HepG2 (cell line): ENCODE measurements around the gene SLC1A2.

Experiments
- BRCA1 ChIP-seq: sonication (generic); formaldehyde crosslinking; IDR thresholded peaks from 2 replicates; pipeline ENCODE4 v1.4.0; 2020; ENCODE audit warnings: missing genetic modification reagents
- BRF2 ChIP-seq: sonication (generic); formaldehyde crosslinking; IDR thresholded peaks from 2 replicates; pipeline ENCODE4 v1.8.1; 2022; ENCODE audit warnings: mild to moderate bottlenecking, missing genetic modification reagents
- CAMTA2 ChIP-seq: sonication (generic); formaldehyde crosslinking; IDR thresholded peaks from 2 replicates; pipeline ENCODE4 v1.4.0; 2020; ENCODE audit warnings: mild to moderate bottlenecking, missing genetic modification reagents, borderline replicate concordance
- CC2D1A ChIP-seq: sonication (generic); formaldehyde crosslinking; IDR thresholded peaks from 2 replicates; pipeline ENCODE4 v1.8.1; 2023; ENCODE audit warnings: mild to moderate bottlenecking, missing genetic modification reagents
- HNF1B ChIP-seq: sonication (generic); formaldehyde crosslinking; IDR thresholded peaks from 2 replicates; pipeline ENCODE4 v1.5.1; 2020; ENCODE audit warnings: mild to moderate bottlenecking, moderate library complexity, missing genetic modification reagents
- HOMEZ ChIP-seq: IDR thresholded peaks from 2 replicates; pipeline ENCODE4 v1.6.1; 2016; ENCODE audit warnings: low read depth
- PREB ChIP-seq: sonication (generic); formaldehyde crosslinking; IDR thresholded peaks from 2 replicates; pipeline ENCODE4 v1.4.0; 2020; ENCODE audit warnings: missing genetic modification reagents
- SRSF1 ChIP-seq: fragments of 200-400 bp; formaldehyde crosslinking; optimal IDR thresholded peaks from 2 replicates; pipeline ENCODE3; 2017; ENCODE audit warnings: mild to moderate bottlenecking, low read depth, low read length, moderate library complexity
- TCF7 ChIP-seq: sonication (generic); IDR thresholded peaks from 2 replicates; pipeline ENCODE4 v1.6.1; 2016; ENCODE audit warnings: antibody characterized with exemption, low read depth
- TOE1 ChIP-seq: sonication (generic); formaldehyde crosslinking; IDR thresholded peaks from 2 replicates; pipeline ENCODE4 v1.4.0; 2020; ENCODE audit warnings: mild to moderate bottlenecking, missing genetic modification reagents
- ZFP36 ChIP-seq: fragments of 150-350 bp; IDR thresholded peaks from 2 replicates; pipeline ENCODE4 v1.6.1; 2018; ENCODE audit warnings: borderline replicate concordance, low read length, low read depth; ENCODE audit not compliant: partially characterized antibody
- ZFP36L2 ChIP-seq: sonication (generic); formaldehyde crosslinking; IDR thresholded peaks from 2 replicates; pipeline ENCODE4 v1.4.0; 2020; ENCODE audit warnings: missing genetic modification reagents
- ZMYM4 ChIP-seq: sonication (generic); formaldehyde crosslinking; IDR thresholded peaks from 2 replicates; pipeline ENCODE4 v1.8.1; 2023; ENCODE audit warnings: mild to moderate bottlenecking, missing genetic modification reagents
- TF ChIP-seq, protein P1 (sequence below): sonication (generic); formaldehyde crosslinking; IDR thresholded peaks from 2 replicates; pipeline ENCODE4 v1.5.0; 2020; ENCODE audit warnings: mild to moderate bottlenecking, missing genetic modification reagents, moderate library complexity

DNA sequence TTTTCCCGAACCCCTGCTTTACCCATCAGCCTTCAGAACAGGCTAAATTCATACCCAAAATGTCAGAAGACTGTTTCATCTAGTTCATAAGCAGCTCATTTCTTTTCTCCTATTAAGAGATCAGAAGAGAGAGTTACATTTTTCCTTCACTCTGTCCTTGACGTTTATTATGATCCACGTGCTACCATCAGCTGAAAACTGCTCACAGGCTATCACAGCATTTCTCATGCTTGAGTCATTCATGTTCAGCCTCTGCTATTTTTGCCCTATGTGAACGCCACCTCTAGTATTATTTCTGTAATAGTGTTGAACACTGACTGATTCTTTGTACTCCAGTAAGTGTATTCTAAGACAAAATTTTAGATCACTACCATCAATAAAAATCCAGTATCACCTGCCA is 51.9 kb downstream of the SLC1A2 start:
- TF ChIP-seq ZFP36L2 (CRISPR knock-in tag), result no peak
- no peak for TF ChIP-seq TOE1 (CRISPR knock-in tag)
- TF ChIP-seq CC2D1A (CRISPR knock-in tag), result no peak
- TF ChIP-seq PREB (CRISPR knock-in tag), result no peak
- no peak for TF ChIP-seq BRCA1 (CRISPR knock-in tag)
- TF ChIP-seq ZMYM4 (CRISPR knock-in tag), result no peak
- no peak for TF ChIP-seq HNF1B (CRISPR knock-in tag)
- TF ChIP-seq, protein P1, sequence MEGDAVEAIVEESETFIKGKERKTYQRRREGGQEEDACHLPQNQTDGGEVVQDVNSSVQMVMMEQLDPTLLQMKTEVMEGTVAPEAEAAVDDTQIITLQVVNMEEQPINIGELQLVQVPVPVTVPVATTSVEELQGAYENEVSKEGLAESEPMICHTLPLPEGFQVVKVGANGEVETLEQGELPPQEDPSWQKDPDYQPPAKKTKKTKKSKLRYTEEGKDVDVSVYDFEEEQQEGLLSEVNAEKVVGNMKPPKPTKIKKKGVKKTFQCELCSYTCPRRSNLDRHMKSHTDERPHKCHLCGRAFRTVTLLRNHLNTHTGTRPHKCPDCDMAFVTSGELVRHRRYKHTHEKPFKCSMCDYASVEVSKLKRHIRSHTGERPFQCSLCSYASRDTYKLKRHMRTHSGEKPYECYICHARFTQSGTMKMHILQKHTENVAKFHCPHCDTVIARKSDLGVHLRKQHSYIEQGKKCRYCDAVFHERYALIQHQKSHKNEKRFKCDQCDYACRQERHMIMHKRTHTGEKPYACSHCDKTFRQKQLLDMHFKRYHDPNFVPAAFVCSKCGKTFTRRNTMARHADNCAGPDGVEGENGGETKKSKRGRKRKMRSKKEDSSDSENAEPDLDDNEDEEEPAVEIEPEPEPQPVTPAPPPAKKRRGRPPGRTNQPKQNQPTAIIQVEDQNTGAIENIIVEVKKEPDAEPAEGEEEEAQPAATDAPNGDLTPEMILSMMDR (CRISPR knock-in tag), result no peak
- no peak for TF ChIP-seq HOMEZ (CRISPR knock-in tag)
- no peak for TF ChIP-seq ZFP36
- no peak for TF ChIP-seq TCF7
- no peak for TF ChIP-seq BRF2
- TF ChIP-seq CAMTA2, result no peak
- no peak for TF ChIP-seq SRSF1
